NCI-H2107 treated with DMSO at 0.1 percent for 48 hours (cell line): ENCODE results near the gene TBC1D16.

ENCODE experiments used
- DNase-seq: peaks from one replicate; lab custom pipeline; 2025; ENCODE audit not compliant: unreplicated experiment; lab: John Stamatoyannopoulos, UW

The TBC1D16 gene

GRCh38 chr17:79942591-79943346 lies 92.9 kb downstream of the TBC1D16 start:
- no peak for DNase-seq

- no peak for DNase-seq
Observed at GRCh38 chr17:79942011-79942405, 93.7 kb downstream of the TBC1D16 start.

GRCh38 chr17:79941088-79942010 lies 94.3 kb downstream of the TBC1D16 start:
- DNase-seq: no peak

GRCh38 chr17:79940459-79941087 lies 95.1 kb downstream of the TBC1D16 start:
- DNase-seq: no peak

GRCh38 chr17:79939755-79940458 lies 95.8 kb downstream of the TBC1D16 start:
- DNase-seq: no peak

GRCh38 chr17:79939094-79939435 lies 96.6 kb downstream of the TBC1D16 start:
- no peak for DNase-seq

- no peak for DNase-seq
Observed at GRCh38 chr17:79938336-79939093, 97.2 kb downstream of the TBC1D16 start.

GRCh38 chr17:79937391-79938335 lies 98.0 kb downstream of the TBC1D16 start:
- DNase-seq: no peak

GRCh38 chr17:79936641-79937381 lies 98.9 kb downstream of the TBC1D16 start:
- DNase-seq: no peak

- no peak for DNase-seq
Observed at GRCh38 chr17:79936050-79936449, 99.6 kb downstream of the TBC1D16 start.

GRCh38 chr17:79935197-79935885 lies 100.3 kb downstream of the TBC1D16 start:
- no peak for DNase-seq

GRCh38 chr17:79934653-79934970 lies 101.1 kb downstream of the TBC1D16 start:
- no peak for DNase-seq

GRCh38 chr17:79933863-79934652 lies 101.6 kb downstream of the TBC1D16 start:
- no peak for DNase-seq

GRCh38 chr17:79932451-79933306 lies 103.0 kb downstream of the TBC1D16 start:
- no peak for DNase-seq

GRCh38 chr17:79931817-79932309 lies 103.8 kb downstream of the TBC1D16 start:
- DNase-seq: no peak
